Umbilical cord (tissue), 2 donors: ENCODE data around the gene IPO4. TPM values are rescaled to one million over a fixed set of nuclear protein-coding genes. Genes with fewer than 3 reads are reported as not detected.

Experiments
- DNase-seq: peaks from one replicate; pipeline ENCODE4 v3.0.0-alpha.2; 2015; ENCODE audit warnings: low spot score
- total RNA-seq: library from RNA; depleted of rRNA; stranded (reverse); fragments of >200 nt; gene quantifications from one replicate; pipeline ENCODE4 v1.2.3, GENCODE V29; 2014; ENCODE audit warnings: low replicate concordance; ENCODE audit not compliant: insufficient read depth

Gene IPO4
- total RNA-seq, 1 donor from 2014 or later, result 7.7 TPM

DNA sequence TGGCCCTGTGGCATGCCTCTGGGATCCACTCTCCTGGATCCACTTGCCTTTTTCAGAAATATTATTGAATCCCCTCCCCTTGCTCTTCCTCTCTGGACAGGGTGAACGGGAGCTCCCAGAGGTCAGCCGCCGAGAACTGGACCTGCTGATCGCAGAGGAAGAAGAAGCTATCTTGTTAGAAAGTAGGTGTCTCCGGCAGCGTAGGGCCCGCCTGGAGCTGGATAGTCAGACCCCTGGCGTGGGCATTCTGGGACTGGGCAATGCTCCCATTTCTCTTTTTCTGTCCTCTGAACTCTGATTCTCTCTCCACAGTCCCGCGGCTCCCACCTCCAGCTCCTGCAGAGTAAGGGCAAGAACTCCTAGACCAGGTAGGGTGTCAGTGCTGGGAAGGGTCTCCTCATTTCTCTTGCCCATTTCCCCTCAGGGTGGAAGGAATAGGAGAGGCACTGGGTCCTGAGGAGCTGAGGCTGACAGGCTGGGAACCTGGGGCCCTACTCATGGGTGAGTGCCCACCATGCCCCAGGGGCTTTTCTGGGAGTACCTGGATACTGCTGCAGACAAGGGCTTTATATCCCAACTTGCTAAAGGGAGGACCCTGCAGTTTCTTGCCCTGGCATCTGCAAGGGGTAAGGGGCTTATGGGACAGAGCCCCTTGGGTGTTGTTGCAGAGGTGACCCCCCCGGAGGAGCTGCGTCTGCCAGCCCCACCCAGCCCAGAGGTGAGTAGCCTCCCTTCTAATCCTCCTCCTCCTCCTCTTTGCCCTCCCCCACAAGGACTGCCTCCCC lies 11.4 kb downstream of the IPO4 start:
- no peak for DNase-seq

DNA sequence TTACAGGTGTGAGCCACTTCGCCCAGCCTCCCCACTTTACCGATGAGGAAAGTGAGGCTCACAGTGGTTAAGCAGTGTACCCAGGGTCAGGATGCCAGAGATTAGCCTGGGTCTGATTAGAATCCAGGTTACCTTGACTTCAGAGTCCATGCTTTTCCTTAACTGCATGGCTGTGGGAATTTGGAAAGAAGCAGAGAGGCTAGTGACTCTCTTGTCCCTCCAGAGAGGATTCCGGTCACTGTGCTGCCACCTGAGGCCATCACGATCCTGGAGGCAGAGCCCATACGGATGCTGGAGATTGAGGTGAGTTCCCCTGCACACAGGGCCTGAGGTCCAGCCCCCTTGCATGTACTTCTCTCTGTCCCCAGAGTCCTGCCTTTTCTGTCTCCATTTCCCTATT lies 12.0 kb downstream of the IPO4 start:
- DNase-seq, result no peak

DNA sequence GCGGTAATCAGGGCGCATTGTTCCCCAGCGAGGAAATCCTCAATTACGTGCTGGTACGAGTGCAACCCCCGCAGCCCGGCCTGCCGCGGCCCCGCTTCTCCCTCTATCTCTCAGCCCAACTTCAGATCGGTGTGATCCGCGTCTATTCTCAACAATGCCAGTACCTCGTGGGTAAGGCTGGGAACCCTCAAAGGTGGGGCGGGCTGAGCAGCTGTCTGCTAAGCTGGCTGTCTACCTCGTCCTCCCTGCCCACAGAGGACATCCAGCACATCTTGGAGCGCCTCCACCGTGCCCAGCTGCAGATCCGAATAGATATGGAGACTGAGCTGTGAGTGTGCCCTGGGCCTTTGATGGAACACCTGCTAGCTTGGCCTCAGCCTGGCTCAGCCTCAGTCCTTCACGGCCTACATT lies 15.7 kb downstream of the IPO4 start:
- DNase-seq, result no peak

DNA sequence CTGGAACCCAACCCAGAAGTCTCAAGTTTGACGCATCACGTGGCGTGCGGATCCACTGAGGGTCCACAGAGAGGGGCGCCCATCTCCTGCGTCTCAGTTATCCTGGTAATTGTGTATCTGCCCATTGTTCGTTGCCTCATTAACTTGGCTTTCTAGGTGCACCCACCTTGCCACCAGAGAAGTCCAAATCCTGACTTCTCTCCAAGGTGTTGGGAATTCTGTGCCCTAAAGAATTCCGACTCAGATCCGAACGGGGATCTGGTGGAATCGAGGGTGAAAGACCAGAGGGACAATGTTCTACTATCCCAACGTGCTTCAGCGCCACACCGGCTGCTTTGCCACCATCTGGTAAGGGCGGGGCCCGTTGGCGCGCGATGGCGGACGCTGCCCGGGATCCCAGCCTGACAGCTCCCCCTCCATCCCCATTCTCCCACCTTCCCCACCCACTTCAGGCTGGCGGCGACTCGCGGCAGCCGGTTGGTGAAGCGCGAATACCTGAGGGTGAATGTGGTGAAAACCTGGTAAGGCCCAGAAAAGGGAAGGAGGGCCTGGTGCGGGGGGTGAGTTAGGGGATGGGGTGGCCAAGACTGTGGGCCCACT lies 16.3 kb downstream of the IPO4 start:
- no peak for DNase-seq

DNA sequence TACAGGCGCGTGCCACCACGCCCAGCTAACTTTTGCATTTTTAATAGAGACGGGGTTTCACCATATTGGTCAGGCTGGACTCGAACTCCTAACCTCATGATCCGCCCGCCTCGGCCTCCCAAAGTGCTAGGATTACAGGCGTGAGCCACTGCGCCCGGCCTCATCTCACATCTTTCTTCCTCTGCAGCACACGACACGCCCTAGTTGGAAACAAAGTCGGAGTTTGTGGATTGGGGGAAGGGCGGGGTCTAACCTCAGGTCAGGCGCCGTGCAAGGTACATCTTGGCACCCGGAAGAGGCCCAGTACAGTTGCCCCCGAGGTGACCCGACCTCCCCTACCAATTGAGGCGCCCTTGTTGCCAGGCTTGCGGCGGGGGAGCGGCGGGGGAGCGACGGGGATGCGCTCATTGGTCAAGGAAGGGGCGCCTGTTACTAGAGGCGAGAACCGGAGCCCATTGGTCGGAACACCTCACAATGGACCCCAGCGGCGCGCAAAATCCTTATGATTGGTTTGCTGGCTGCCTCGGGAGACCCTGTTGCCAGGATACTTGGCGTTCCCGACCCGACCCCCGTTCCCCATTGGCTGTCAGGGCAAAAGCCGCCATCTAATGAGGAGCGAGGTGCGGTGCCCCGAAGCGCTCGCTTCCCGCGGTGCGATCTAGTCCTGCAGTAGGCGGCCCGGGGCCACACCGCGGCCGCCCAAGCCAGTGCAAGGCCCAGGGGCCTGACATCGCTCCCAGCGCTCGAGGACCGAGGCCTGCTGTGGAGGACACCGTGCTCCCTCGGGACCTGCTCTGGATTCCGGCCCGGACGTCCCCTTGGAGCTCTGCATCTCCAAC lies 17.0 kb downstream of the IPO4 start, which contains the start of gene REC8:
Gene REC8 (plus strand): TSS at position 659 of the 839 bp plus-strand sequence. CDS start 473 bp downstream, outside the sequence.
- DNase-seq, result peak; percentile 97

DNA sequence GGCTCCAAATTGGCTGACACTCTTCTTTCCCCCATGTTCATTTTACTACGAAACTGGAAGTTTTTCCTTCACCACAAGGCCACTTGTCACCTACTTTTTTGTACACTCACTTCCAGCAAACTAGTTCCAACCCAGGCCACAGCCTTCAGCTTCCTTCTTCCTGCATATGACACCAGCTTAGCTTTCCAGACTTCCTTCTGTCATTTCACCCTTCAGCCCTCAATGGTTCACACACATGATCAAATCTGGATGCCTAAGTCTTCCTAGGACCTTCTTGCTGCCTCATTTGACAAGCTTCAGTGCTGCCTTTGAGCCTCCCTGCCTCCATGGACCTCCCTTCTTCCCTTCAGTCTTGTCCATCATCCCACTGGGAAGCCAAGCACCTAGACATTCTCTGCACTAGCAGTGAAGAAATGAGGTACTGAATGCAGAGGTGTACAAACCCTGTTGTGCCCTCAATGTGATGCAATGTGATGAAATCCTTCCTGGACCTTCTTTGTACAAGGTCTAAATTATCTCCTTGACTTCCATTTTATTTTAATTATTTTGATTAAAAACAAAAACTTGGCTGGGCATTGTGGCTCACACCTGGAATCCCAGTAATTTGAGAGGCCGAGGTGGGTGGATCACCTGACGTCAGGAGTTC lies 21.0 kb downstream of the IPO4 start:
- no peak for DNase-seq

DNA sequence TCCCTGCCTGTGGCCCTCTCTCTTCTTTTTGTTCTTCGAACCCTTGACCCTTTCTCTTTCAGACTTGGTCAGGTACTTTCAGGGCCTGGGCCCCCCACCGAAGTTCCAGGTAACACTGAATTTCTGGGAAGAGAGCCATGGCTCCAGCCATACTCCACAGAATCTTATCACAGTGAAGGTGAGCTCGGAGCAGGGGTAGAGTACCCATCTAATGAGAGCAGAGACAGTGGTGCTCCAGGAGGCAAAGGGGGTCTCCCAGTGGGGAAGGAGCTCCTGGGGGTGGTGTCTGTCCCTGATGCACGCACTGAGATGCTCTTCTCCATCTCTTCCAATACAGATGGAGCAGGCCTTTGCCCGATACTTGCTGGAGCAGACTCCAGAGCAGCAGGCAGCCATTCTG lies 22.8 kb downstream of the IPO4 start:
- DNase-seq, result no peak

DNA sequence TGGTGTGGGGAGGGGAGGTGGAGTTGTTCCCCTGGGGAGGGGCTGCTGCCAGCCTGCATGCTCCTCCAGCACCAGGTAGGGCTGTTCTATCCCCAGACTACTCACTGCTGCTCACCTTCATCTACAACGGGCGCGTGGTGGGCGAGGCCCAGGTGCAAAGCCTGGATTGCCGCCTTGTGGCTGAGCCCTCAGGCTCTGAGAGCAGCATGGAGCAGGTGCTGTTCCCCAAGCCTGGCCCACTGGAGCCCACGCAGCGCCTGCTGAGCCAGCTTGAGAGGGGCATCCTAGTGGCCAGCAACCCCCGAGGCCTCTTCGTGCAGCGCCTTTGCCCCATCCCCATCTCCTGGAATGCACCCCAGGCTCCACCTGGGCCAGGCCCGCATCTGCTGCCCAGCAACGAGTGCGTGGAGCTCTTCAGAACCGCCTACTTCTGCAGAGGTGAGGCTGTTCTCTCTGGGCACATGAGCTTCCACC lies 24.1 kb downstream of the IPO4 start:
- no peak for DNase-seq

DNA sequence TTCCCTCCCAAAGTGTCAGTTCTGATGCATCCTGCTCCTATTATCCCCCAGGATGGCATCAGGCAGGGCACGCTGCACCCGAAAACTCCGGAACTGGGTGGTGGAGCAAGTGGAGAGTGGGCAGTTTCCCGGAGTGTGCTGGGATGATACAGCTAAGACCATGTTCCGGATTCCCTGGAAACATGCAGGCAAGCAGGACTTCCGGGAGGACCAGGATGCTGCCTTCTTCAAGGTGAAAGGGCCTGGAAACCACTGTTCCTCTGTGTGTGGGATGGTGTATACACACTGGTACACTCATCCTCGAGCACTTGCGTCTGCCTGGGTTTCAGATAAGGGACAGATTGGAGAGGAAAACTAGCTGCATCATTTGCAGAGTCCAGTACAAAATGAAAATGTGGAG lies 26.5 kb downstream of the IPO4 start:
- DNase-seq, result no peak

DNA sequence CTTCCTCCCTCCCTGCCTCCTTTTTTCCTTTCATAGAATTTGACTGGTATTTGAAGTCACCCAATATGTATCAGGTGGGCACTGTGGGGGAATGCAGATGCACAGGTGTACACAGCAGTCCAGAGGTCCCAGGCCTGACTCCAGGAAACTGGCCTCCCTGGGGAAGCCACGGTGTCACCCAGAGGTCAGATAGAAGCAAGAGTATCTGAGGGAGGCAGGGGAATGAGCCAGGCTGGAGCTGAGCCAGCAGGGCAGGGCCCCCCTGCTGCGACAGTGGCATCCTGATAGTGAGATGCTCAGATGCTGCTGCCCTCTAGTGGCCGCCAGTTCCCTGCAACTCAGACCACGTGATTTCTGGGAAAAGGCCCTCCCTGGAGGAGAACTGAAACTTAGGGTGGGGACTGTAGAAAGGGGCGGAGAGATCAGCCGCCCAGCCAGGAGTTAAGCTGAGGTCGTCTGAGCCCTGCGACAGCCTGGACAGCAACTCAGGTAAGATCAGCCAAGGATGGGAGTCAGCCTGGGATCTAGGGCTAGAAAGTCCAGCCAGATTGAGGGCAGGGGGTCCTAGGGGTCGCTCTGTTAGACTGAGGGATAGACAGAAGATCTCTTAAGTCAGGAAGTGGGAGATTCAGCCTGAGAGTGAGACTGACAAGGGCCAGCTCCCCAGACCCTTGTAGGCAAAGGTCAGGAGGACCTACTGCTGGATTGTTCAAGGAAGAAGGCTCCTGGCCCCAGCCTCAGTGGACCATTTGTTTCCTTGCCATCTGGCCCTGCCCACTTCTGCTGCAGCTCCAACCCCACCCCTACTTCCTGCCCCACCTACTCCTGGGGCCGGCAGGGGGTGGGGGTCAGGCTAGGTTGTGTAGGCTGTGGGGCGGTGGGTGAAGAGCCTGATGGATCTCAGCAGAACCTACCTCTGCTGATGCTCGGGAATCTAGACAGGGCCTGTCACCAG lies 27.5 kb downstream of the IPO4 start, which contains the start of gene IRF9:
Gene IRF9 (plus strand): TSS at position 416 of the 955 bp plus-strand sequence. CDS start 880 bp downstream, outside the sequence.
- peak; percentile 97 for DNase-seq

DNA sequence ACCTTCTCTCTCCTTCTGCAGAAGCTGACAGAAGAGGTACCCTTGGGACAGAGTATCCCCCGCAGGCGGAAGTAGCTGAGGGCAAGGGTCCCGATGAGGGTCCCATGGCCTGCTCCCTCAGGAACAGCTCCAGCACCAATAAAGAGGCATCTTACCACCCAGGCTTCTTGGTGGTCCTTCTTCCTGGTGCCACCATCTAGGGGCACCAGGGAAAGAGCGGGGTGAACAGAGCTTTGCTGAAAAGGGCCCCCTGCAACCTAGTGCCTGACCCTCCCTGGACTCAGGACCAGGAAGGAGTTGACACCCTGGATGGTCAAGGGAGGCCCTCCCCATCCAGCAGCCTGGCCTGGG lies 28.1 kb downstream of the IPO4 start:
- no peak for DNase-seq

DNA sequence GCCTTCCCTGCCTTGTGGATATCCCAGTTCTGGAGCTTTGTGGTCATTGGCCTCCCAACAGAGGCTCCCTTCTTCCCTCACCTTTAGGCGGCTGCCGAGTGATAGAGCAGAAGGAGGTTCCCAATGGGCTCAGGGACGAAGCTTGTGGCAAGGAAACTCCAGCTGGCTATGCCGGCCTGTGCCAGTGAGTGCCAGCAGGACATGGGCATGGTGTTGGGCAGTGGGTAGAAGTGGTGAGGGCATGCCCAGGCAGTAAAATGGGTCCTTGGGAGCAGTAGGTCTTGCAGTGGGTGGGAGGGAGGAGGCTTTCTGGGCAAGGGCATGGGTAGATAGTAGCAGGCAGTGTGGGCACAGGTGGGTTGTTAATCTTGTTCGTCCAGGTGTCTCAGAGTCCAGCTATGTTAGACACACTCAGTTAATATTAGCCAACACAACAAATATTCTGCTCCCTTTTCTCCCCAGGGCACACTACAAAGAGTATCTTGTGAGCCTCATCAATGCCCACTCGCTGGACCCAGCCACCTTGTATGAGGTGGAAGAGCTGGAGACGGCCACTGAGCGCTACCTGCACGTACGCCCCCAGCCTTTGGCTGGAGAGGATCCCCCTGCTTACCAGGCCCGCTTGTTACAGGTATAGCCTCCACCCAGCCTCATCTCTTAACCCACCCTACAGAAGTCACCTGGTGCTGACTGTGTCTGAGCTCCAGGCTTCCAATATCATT lies 28.7 kb downstream of the IPO4 start:
- no peak for DNase-seq

DNA sequence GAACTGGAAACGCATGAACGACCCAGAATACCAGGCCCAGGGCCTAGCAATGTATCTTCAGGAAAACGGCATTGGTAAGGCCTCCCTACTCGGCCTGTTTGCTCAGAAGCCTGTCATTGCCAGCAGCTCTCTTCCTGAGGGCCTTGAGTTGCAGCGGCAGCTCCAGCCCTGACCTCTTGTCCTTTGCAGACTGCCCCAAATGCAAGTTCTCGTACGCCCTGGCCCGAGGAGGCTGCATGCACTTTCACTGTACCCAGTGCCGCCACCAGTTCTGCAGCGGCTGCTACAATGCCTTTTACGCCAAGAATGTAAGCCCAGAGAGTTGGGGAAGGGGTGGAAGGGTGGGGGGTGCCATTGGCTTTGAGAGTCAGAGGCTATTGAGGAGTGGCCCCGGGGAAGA lies 31.3 kb downstream of the IPO4 start:
- DNase-seq, result no peak

DNA sequence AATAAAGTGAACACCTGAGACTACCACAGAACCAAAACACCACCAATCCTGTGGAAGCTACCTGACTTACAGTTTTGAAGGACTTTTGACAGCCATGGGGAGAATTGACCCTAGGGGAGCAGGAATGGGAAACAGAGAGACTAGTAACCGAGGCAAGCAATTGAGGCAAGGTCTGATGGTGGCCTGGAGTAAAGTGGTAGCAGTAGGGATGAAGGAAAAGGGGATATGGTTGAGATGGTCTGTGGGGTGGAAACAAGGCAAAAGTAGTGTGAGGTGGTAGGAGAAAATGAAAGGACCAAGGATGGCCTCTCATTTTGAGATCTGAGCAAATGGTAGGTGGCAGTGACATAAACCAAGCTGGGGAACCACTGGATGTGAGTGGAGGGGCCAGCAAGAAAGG lies 31.8 kb downstream of the IPO4 start:
- DNase-seq, result no peak

DNA sequence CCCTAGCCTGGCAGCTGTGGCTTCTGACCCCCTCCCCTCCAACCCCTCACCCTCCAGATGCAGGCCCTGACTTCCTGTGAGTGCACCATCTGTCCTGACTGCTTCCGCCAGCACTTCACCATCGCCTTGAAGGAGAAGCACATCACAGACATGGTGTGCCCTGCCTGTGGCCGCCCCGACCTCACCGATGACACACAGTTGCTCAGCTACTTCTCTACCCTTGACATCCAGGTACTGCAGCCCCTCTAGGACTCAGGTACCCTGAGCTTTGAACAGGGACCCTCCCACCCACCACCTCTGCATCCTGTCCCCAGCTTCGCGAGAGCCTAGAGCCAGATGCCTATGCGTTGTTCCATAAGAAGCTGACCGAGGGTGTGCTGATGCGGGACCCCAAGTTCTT lies 33.5 kb downstream of the IPO4 start:
- DNase-seq, result no peak

DNA sequence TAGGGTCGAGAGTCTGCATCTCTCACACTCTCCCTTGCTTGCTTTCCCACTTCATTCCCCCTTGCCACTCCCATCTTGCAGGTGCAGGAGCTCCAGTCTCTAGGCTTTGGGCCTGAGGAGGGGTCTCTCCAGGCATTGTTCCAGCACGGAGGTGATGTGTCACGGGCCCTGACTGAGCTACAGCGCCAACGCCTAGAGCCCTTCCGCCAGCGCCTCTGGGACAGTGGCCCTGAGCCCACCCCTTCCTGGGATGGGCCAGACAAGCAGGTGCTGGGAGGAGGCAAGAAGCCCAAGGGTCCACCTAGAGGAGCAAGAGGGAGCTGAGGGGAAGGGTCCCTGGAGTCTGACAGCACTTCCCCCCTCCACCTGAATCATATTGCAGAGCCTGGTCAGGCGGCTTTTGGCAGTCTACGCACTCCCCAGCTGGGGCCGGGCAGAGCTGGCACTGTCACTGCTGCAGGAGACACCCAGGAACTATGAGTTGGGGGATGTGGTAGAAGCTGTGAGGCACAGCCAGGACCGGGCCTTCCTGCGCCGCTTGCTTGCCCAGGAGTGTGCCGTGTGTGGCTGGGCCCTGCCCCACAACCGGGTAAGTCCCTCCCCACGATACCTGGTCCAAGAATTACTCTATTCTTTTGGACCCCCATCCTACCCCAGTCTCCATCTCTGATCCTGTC lies 37.1 kb downstream of the IPO4 start:
- DNase-seq, result no peak

DNA sequence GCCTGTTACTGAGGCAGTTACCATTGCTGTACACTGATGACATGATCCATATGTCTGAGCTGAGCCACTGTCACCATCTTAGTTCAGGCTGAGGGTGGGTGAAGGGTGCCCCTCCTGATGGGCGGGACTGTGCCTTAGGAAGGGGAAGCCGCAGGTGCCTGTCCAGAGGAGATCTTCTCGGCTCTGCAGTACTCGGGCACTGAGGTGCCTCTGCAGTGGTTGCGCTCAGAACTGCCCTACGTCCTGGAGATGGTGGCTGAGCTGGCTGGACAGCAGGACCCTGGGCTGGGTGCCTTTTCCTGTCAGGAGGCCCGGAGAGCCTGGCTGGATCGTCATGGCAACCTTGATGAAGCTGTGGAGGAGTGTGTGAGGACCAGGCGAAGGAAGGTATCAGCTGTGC lies 37.6 kb downstream of the IPO4 start:
- no peak for DNase-seq

DNA sequence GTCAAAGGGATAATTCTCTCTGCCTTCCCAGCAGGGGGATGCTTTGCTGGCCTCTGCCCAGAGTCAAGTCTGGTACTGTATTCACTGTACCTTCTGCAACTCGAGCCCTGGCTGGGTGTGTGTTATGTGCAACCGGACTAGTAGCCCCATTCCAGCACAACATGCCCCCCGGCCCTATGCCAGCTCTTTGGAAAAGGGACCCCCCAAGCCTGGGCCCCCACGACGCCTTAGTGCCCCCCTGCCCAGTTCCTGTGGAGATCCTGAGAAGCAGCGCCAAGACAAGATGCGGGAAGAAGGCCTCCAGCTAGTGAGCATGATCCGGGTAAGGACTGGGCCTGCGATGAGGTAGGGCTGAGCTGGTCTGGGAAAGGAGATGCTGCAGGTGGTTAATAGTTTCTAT lies 38.0 kb downstream of the IPO4 start:
- no peak for DNase-seq

DNA sequence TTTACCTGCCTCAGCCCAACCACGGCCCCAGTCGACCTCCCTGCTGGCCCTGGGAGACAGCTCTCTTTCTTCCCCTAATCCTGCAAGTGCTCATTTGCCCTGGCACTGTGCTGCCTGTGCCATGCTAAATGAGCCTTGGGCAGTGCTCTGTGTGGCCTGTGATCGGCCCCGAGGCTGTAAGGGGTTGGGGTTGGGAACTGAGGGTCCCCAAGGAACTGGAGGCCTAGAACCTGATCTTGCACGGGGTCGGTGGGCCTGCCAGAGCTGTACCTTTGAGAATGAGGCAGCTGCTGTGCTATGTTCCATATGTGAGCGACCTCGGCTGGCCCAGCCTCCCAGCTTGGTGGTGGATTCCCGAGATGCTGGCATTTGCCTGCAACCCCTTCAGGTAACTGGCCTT lies 38.6 kb downstream of the IPO4 start:
- no peak for DNase-seq
